ENCODE measurements around the gene PMPCA. TPM values are rescaled to one million over a fixed set of nuclear protein-coding genes. Genes with fewer than 3 reads are reported as not detected.

The PMPCA gene
- total and polyA plus RNA-seq, 2 of the 8 experiments (the other 6 are each of a cell fraction or from before 2014, with no cell fraction given) = 60.0 to 88.2 TPM

GRCh38 chr9:136456258-136456657 lies 45.8 kb downstream of the PMPCA start:
- no peak overlapping the region for H3K14ac ChIP-seq (ENCODE audit: insufficient read length)
- H3K23ac ChIP-seq (ENCODE audit: insufficient read length) = no peak overlapping the region
- H3K9me3 ChIP-seq (ENCODE audit: insufficient read depth in 2 of 2, low read depth in 1 of 2, low read length in 1 of 2) = no peaks in the 10 kb centered on the region
- H2BK120ac ChIP-seq (replicated peaks; ENCODE audit: low read depth, low read length) = no peak overlapping the region
- no peak overlapping the region for H4K8ac ChIP-seq (ENCODE audit: extremely low read depth, insufficient read depth, low read length)
- no peaks in the 10 kb centered on the region; the same call in 1 of the 2 replicates for H3K79me1 ChIP-seq (ENCODE audit: low read depth, low read length)
- H3K9ac ChIP-seq (replicated peaks in 1 of 4; ENCODE audit: extremely low read depth in 1 of 4, low read depth in 3 of 4, low read length in 3 of 4) = no peak overlapping the region
- H3K27me3 ChIP-seq (replicated peaks in 1 of 4; ENCODE audit: control insufficient read depth in 3 of 4, extremely low read depth in 1 of 4, insufficient read depth in 3 of 4, low read length in 3 of 4) = no peaks in the 10 kb centered on the region
- no peak overlapping the region; the same call in 1 of the 2 replicates for H2BK12ac ChIP-seq (ENCODE audit: low read depth, low read length)
- no peak overlapping the region for H3K18ac ChIP-seq (ENCODE audit: extremely low read depth, low read length)
- no peak overlapping the region for H3K4ac ChIP-seq (replicated peaks; ENCODE audit: insufficient read length, low read depth, low read length)
- H4K5ac ChIP-seq (ENCODE audit: insufficient read length, low read depth, low read length) = no peak overlapping the region
- FAIRE-seq = no peak
- H2AFZ ChIP-seq (ENCODE audit: low read length) = no peak overlapping the region
- no peaks in the 10 kb centered on the region for H3K79me2 ChIP-seq (ENCODE audit: control insufficient read depth in 1 of 2, insufficient read depth in 2 of 2, low read length in 2 of 2)
- no peak overlapping the region for H4K91ac ChIP-seq (replicated peaks; ENCODE audit: insufficient read length, low read length)
- 0 out of 2 replicates have a peak overlapping the region, but pooled peaks have one; percentile 24 for H2BK5ac ChIP-seq (ENCODE audit: low read depth, low read length)
- peaks cover 31 to 64% (median 60%) of the 10 kb centered on the region in 4 experiments for H3K36me3 ChIP-seq (ENCODE audit: control insufficient read depth in 2 of 4, insufficient read depth in 4 of 4, low read length in 3 of 4)
- WGBS, 2 experiments (ENCODE audit: extremely low coverage in 1 of 2, insufficient coverage in 1 of 2, insufficient read length in 1 of 2, insufficient replicate concordance in 2 of 2, low coverage in 1 of 2, low lambda C conversion rate in 2 of 2, missing lambda C conversion rate in 1 of 2) = 88% methylated on average over 9 of the region's 9 CpGs; no CpG with 5 or more reads in 1 of the 2 experiments
- no peak overlapping the region for H2BK15ac ChIP-seq (ENCODE audit: low read length)
- no peak overlapping the region for H3K4me3 ChIP-seq (ENCODE audit: extremely low read depth in 1 of 4, insufficient read depth in 2 of 4, low read depth in 3 of 4, low read length in 4 of 4)
- H2AK5ac ChIP-seq (ENCODE audit: low read depth, low read length) = no peak overlapping the region
- no peak overlapping the region for H3K56ac ChIP-seq (replicated peaks; ENCODE audit: insufficient read length, low read depth, low read length)
- H3K23me2 ChIP-seq (ENCODE audit: low read depth, low read length) = no peaks in the 10 kb centered on the region
- H3K27ac ChIP-seq (ENCODE audit: low read depth, low read length) = no peak overlapping the region
- H4K20me1 ChIP-seq (replicated peaks in 1 of 2; ENCODE audit: control insufficient read depth in 1 of 2, insufficient read depth in 2 of 2, low read length in 2 of 2) = peaks cover 6 to 19% of the 10 kb centered on the region in 2 experiments
- CTCF ChIA-PET (ENCODE audit: partially characterized antibody) = interaction anchor here (1.2 to 1.8 kb wide), 2 partner anchors 15 to 33 kb away, joined by 4 read pairs; no protein-coding TSS in a partner anchor
- H3K4me1 ChIP-seq (replicated peaks in 1 of 4; ENCODE audit: control insufficient read depth in 3 of 4, insufficient read depth in 4 of 4, low read length in 3 of 4) = no peaks in the 10 kb centered on the region
- H3K4me2 ChIP-seq (ENCODE audit: insufficient read depth in 1 of 2, low read depth in 2 of 2, low read length in 2 of 2) = no peak overlapping the region
- POLR2A ChIA-PET (ENCODE audit: partially characterized antibody) = interaction anchor here (0.7 to 1.6 kb wide), 5 partner anchors 9 to 67 kb away, joined by 3 to 6 read pairs (median 3); partner anchors contain the start of genes ENTR1 and PMPCA
- no peak overlapping the region for H2BK20ac ChIP-seq (ENCODE audit: low read length)
- no peak for DNase-seq (ENCODE audit: low read depth in 1 of 2, low spot score in 2 of 2)
- TF ChIP-seq KDM5A (IDR thresholded peaks at IDR 0.05; ENCODE audit: low read length) (no peak), EP300 (IDR thresholded peaks at IDR 0.05; ENCODE audit: borderline replicate concordance in 1 of 2, low read depth in 2 of 2, low read length in 2 of 2) (no peak), RFX5 (IDR thresholded peaks at IDR 0.05; ENCODE audit: borderline replicate concordance, low read depth, low read length) (no peak), NANOG (IDR thresholded peaks at IDR 0.05; ENCODE audit: insufficient read depth, low read depth, low read length, poor library complexity, severe bottlenecking) (no peak), TBP (IDR thresholded peaks at IDR 0.05; ENCODE audit: low read depth, low read length) (no peak), RBBP5 (IDR thresholded peaks at IDR 0.05; ENCODE audit: borderline replicate concordance, low read depth, low read length) (no peak), SIRT6 (IDR thresholded peaks at IDR 0.05; ENCODE audit: low read length) (no peak), SP2 (IDR thresholded peaks at IDR 0.05; ENCODE audit: low read length) (no peak), JUN (IDR thresholded peaks at IDR 0.05; ENCODE audit: low read depth, low read length) (no peak), RNF2 (IDR thresholded peaks at IDR 0.05; ENCODE audit: borderline replicate concordance, low read depth, low read length, missing control alignments, poor library complexity, severe bottlenecking) (no peak), GTF2F1 (IDR thresholded peaks at IDR 0.05; ENCODE audit: borderline replicate concordance, low read depth, low read length) (no peak)
- TF ChIP-seq, protein P1, sequence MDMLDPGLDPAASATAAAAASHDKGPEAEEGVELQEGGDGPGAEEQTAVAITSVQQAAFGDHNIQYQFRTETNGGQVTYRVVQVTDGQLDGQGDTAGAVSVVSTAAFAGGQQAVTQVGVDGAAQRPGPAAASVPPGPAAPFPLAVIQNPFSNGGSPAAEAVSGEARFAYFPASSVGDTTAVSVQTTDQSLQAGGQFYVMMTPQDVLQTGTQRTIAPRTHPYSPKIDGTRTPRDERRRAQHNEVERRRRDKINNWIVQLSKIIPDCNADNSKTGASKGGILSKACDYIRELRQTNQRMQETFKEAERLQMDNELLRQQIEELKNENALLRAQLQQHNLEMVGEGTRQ (IDR thresholded peaks at IDR 0.05; ENCODE audit: low read length) = no peak

All from H1 (cell line).